HEK293T (cell line): ENCODE results near the gene PARVA.

Source experiments
- CTCF ChIA-PET: fragments of 350-600 bp; formaldehyde crosslinking; extraction: SDS; loops from one replicate; lab custom pipeline; 2021; ENCODE audit warnings: antibody characterized with exemption, inconsistent platforms; lab: Yijun Ruan, JAX
- POLR2A ChIA-PET: fragments of 350-600 bp; formaldehyde crosslinking; extraction: SDS; loops from one replicate; lab custom pipeline; 2020; ENCODE audit warnings: antibody characterized with exemption, inconsistent platforms; lab: Yijun Ruan, JAX
- DNase-seq: peaks from one replicate; pipeline ENCODE4 v3.0.0; 2012; ENCODE audit warnings: mixed read lengths; ENCODE audit errors: extremely low spot score
- ARNT ChIP-seq: fragments of 450-650 bp; IDR thresholded peaks from 2 replicates; pipeline ENCODE4 v1.6.1; 2017; ENCODE audit warnings: mild to moderate bottlenecking
- BHLHE40 ChIP-seq: fragments of 450-650 bp; IDR thresholded peaks from 2 replicates; pipeline ENCODE4 v1.6.1; 2016; ENCODE audit warnings: mild to moderate bottlenecking, moderate library complexity, borderline replicate concordance
- CTBP1 ChIP-seq: fragments of 450-650 bp; IDR thresholded peaks from 2 replicates; pipeline ENCODE4 v1.6.1; 2016; ENCODE audit warnings: borderline replicate concordance
- ELF4 ChIP-seq: fragments of 450-650 bp; IDR thresholded peaks from 2 replicates; pipeline ENCODE4 v1.6.1; 2017; ENCODE audit warnings: antibody characterized with exemption
- FOXA1 ChIP-seq: fragments of 450-650 bp; IDR thresholded peaks from 2 replicates; pipeline ENCODE4 v1.6.1; 2016; ENCODE audit warnings: mild to moderate bottlenecking
- FOXK2 ChIP-seq: fragments of 450-650 bp; IDR thresholded peaks from 2 replicates; pipeline ENCODE4 v1.6.1; 2016; ENCODE audit warnings: mild to moderate bottlenecking
- FOXM1 ChIP-seq: fragments of 450-650 bp; IDR thresholded peaks from 2 replicates; pipeline ENCODE4 v1.6.1; 2017; ENCODE audit warnings: mild to moderate bottlenecking, borderline replicate concordance
- HDGF ChIP-seq: fragments of 450-650 bp; IDR thresholded peaks from 2 replicates; pipeline ENCODE4 v1.6.1; 2017; ENCODE audit warnings: antibody characterized with exemption, borderline replicate concordance
- L3MBTL2 ChIP-seq: fragments of 450-650 bp; conservative IDR thresholded peaks from 2 replicates; pipeline ENCODE4 v1.6.1; 2016; ENCODE audit warnings: mild to moderate bottlenecking
- LEF1 ChIP-seq: fragments of 450-650 bp; IDR thresholded peaks from 2 replicates; pipeline ENCODE4 v1.6.1; 2017; ENCODE audit warnings: mild to moderate bottlenecking, borderline replicate concordance
- NFRKB ChIP-seq: fragments of 450-650 bp; IDR thresholded peaks from 2 replicates; pipeline ENCODE4 v1.6.1; 2016; ENCODE audit warnings: mild to moderate bottlenecking, moderate library complexity
- PKNOX1 ChIP-seq: fragments of 450-650 bp; IDR thresholded peaks from 2 replicates; pipeline ENCODE4 v1.6.1; 2016
- SP1 ChIP-seq: fragments of 450-650 bp; IDR thresholded peaks from 2 replicates; pipeline ENCODE4 v1.6.1; 2017
- SUZ12 ChIP-seq: fragments of 450-650 bp; IDR thresholded peaks from 2 replicates; pipeline ENCODE4 v1.6.1; 2016; ENCODE audit warnings: mild to moderate bottlenecking
- TARDBP ChIP-seq: fragments of 450-650 bp; IDR thresholded peaks from 2 replicates; pipeline ENCODE4 v1.6.1; 2016
- ZNF384 ChIP-seq: fragments of 450-650 bp; IDR thresholded peaks from 2 replicates; pipeline ENCODE4 v1.6.1; 2016

Gene PARVA

GRCh38 chr11:12497431-12497830 lies 120.1 kb downstream of the PARVA start:
- ChIA-PET POLR2A (no interaction called here), CTCF (no interaction called here)
- no peak for TF ChIP-seq ZNF384
- TF ChIP-seq BHLHE40 = no peak
- TF ChIP-seq NFRKB = no peak
- TF ChIP-seq PKNOX1 = no peak
- DNase-seq = no peak

DNA sequence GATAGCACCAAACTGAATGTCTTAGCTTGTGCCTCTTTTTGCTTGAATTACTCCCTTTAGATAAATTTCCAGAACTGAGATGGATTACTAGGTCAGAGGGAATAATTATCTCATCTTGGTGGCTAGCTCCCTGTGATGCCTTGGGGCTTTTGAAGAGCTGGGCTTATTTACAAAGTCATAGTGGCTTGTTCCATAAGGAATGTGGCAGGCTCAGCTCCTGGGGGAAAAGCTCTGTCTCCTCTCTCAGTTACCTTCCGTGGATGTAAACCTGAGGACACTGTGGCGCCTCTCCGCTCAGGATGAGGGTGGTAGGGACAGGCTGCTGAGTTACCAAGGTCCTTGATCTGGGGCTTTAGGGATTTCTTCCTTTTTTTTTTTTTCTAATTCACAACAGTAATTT lies 121.7 kb downstream of the PARVA start:
- POLR2A ChIA-PET = interaction anchor here (0.5 to 0.6 kb wide), 2 partner anchors 479 to 509 kb away, joined by 3 to 4 read pairs; no protein-coding TSS in a partner anchor
- CTCF ChIA-PET = interaction anchor here (0.9 kb wide), 1 partner anchor 14 kb away, joined by 3 read pairs; no protein-coding TSS in a partner anchor
- no peak for DNase-seq
- TF ChIP-seq FOXK2 = no peak
- no peak for TF ChIP-seq TARDBP
- TF ChIP-seq LEF1 = no peak
- TF ChIP-seq NFRKB = no peak
- TF ChIP-seq ELF4 = no peak

DNA sequence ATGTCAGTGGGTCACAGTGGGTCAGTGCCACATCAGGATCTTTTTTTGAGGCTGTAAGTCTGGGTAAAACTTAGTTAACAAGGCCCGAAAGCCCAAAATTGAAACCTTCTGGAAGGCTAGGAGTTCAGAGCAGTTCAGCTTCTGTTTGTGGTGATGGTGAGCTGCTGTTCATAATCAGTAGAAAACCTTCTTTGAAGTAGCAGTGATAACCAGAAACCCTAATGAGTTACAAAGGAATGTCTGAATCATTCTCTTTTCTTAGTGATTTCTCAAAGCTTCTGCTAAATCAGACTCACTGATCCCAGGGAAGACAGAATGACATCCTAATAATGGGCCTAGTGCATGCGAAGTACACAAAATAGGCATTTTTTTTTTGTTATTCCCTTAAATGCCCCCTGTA lies 124.7 kb downstream of the PARVA start:
- no peak for TF ChIP-seq SP1
- no peak for TF ChIP-seq TARDBP
- TF ChIP-seq L3MBTL2 = no peak
- TF ChIP-seq ELF4 = no peak
- no peak for TF ChIP-seq ARNT
- no peak for TF ChIP-seq FOXK2
- no peak for TF ChIP-seq CTBP1
- no peak for TF ChIP-seq ZNF384
- ChIA-PET CTCF (no interaction called here), POLR2A (no interaction called here)
- DNase-seq = no peak

DNA sequence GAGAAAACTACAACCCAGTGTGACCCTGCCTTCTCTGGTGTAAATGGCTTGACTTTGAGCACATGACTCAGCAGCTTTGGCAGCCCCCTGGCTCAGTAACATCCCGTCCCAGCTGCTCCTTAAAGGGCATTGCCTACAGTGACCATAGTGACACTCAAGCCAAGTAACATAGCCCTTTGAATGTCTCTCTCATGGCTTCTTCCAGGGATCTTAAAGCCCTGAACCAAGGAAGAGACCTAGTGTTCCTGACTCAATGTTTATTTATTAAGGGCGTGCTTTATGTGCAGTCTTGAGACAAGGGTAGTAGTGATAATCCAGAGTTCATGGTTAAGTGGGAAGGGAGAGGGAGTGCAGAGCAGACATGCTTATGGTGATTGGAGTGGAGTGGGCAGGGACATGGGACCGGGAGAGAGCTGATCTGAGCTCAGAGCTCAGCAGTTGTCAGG lies 125.7 kb downstream of the PARVA start:
- ChIA-PET POLR2A (no interaction called here), CTCF (no interaction called here)
- DNase-seq = no peak
- TF ChIP-seq ZNF384 (no peak), SP1 (no peak), NFRKB (no peak), BHLHE40 (no peak), FOXK2 (no peak), FOXA1 (no peak), L3MBTL2 (no peak), CTBP1 (no peak), ELF4 (no peak), HDGF (no peak), LEF1 (no peak), PKNOX1 (no peak), ARNT (no peak), FOXM1 (no peak), TARDBP (no peak), SUZ12 (no peak)

DNA sequence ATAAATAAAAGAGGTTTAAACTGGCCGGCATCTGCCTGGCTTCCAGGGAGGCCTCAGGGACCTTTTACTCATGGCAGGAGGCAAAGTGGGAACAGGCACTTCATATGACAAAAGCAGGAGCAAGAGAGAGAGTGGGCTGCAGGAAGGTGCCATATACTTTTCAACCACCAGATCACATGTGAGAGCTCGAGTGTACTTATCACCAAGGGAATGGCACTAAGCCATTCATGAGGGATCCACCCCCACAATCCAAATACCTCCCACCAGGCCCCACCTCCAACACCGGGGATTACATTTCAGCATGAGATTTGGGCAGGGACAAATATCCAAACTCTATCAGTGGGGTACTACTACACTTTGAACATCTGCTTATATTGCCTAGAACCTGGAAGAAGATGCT lies 126.5 kb downstream of the PARVA start:
- no peak for DNase-seq
- TF ChIP-seq SUZ12 = no peak
- TF ChIP-seq PKNOX1 = no peak
- TF ChIP-seq BHLHE40 = no peak
- no peak for TF ChIP-seq SP1
- ChIA-PET CTCF (no interaction called here), POLR2A (no interaction called here)

- DNase-seq = no peak
- TF ChIP-seq PKNOX1 (no peak), BHLHE40 (no peak), FOXM1 (no peak), HDGF (no peak), SP1 (no peak), L3MBTL2 (no peak), SUZ12 (no peak), ELF4 (no peak), LEF1 (no peak), ZNF384 (no peak)
- ChIA-PET CTCF (no interaction called here), POLR2A (no interaction called here)
These were observed 127.8 kb downstream of the PARVA start for GRCh38 chr11:12505183-12505582.

GRCh38 chr11:12506404-12506921 lies 129.1 kb downstream of the PARVA start:
- TF ChIP-seq ZNF384 = no peak
- TF ChIP-seq FOXA1 = no peak
- no peak for TF ChIP-seq FOXM1
- TF ChIP-seq HDGF = no peak
- no peak for TF ChIP-seq L3MBTL2
- TF ChIP-seq CTBP1 = no peak
- no peak for TF ChIP-seq ELF4
- TF ChIP-seq TARDBP = no peak
- TF ChIP-seq NFRKB = no peak
- no peak for TF ChIP-seq FOXK2
- CTCF ChIA-PET = no interaction called here

More at GRCh38 chr11:12506404-12506921, 129.1 kb downstream of the PARVA start:
- POLR2A ChIA-PET = no interaction called here
- DNase-seq = no peak
